ENCODE data around the gene LAS1L.

DNA sequence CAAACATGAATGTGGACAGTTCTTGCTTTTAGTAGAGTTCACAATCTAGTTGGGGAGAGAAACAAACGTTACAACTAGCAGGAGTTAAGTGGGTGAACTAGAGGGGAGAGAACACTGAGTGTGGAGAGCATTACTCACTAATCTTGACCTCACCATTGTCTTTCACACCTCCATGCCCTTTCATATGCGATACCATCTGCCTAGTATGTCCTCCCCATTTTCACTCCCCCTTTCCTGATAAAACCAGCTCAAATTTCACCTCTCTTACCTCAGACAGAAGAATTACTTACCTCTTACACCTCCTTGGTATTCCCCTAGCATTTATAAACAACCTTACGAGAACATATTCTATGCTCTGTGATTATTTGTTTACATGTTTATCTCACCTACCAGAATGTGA is 53.6 kb downstream of the LAS1L start:
- TF ChIP-seq ISL1 (CRISPR knock-in tag; IDR thresholded peaks at IDR 0.05), result no peak
- TF ChIP-seq ZNF8 (CRISPR knock-in tag; IDR thresholded peaks at IDR 0.05), result no peak
- TF ChIP-seq ZFP30 (CRISPR knock-in tag; IDR thresholded peaks at IDR 0.05), result no peak
- TF ChIP-seq BACH2 (CRISPR knock-in tag; IDR thresholded peaks at IDR 0.05; ENCODE audit: borderline replicate concordance), result no peak
- TF ChIP-seq, protein P1, sequence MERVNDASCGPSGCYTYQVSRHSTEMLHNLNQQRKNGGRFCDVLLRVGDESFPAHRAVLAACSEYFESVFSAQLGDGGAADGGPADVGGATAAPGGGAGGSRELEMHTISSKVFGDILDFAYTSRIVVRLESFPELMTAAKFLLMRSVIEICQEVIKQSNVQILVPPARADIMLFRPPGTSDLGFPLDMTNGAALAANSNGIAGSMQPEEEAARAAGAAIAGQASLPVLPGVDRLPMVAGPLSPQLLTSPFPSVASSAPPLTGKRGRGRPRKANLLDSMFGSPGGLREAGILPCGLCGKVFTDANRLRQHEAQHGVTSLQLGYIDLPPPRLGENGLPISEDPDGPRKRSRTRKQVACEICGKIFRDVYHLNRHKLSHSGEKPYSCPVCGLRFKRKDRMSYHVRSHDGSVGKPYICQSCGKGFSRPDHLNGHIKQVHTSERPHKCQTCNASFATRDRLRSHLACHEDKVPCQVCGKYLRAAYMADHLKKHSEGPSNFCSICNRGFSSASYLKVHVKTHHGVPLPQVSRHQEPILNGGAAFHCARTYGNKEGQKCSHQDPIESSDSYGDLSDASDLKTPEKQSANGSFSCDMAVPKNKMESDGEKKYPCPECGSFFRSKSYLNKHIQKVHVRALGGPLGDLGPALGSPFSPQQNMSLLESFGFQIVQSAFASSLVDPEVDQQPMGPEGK (CRISPR knock-in tag; IDR thresholded peaks at IDR 0.05; ENCODE audit: borderline replicate concordance), result no peak
- TF ChIP-seq, protein P2, sequence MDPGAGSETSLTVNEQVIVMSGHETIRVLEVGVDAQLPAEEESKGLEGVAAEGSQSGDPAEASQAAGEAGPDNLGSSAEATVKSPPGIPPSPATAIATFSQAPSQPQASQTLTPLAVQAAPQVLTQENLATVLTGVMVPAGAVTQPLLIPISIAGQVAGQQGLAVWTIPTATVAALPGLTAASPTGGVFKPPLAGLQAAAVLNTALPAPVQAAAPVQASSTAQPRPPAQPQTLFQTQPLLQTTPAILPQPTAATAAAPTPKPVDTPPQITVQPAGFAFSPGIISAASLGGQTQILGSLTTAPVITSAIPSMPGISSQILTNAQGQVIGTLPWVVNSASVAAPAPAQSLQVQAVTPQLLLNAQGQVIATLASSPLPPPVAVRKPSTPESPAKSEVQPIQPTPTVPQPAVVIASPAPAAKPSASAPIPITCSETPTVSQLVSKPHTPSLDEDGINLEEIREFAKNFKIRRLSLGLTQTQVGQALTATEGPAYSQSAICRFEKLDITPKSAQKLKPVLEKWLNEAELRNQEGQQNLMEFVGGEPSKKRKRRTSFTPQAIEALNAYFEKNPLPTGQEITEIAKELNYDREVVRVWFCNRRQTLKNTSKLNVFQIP (CRISPR knock-in tag; IDR thresholded peaks at IDR 0.05; ENCODE audit: borderline replicate concordance, low read depth), result no peak
- no peak for TF ChIP-seq GLIS3 (CRISPR knock-in tag; IDR thresholded peaks at IDR 0.05)
- no peak for TF ChIP-seq ZC3H10 (CRISPR knock-in tag; IDR thresholded peaks at IDR 0.05)
- no peak for TF ChIP-seq PPARA (CRISPR knock-in tag; IDR thresholded peaks at IDR 0.05; ENCODE audit: borderline replicate concordance)
- no peak for TF ChIP-seq TCF4 (CRISPR knock-in tag; IDR thresholded peaks at IDR 0.05; ENCODE audit: borderline replicate concordance)
- no peak for TF ChIP-seq ARNTL (CRISPR knock-in tag; IDR thresholded peaks at IDR 0.05; ENCODE audit: borderline replicate concordance, low read depth)
- TF ChIP-seq, protein P3, sequence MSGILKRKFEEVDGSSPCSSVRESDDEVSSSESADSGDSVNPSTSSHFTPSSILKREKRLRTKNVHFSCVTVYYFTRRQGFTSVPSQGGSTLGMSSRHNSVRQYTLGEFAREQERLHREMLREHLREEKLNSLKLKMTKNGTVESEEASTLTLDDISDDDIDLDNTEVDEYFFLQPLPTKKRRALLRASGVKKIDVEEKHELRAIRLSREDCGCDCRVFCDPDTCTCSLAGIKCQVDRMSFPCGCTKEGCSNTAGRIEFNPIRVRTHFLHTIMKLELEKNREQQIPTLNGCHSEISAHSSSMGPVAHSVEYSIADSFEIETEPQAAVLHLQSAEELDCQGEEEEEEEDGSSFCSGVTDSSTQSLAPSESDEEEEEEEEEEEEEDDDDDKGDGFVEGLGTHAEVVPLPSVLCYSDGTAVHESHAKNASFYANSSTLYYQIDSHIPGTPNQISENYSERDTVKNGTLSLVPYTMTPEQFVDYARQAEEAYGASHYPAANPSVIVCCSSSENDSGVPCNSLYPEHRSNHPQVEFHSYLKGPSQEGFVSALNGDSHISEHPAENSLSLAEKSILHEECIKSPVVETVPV (CRISPR knock-in tag; IDR thresholded peaks at IDR 0.05), result no peak
- no peak for TF ChIP-seq SNAI2 (CRISPR knock-in tag; IDR thresholded peaks at IDR 0.05)
